H9 (cell line): Measurements from ENCODE around the gene NPR1. TPM values are rescaled to one million over a fixed set of nuclear protein-coding genes. Genes with fewer than 3 reads are reported as not detected.

Source experiments
- DNase-seq: peaks from one replicate; pipeline ENCODE4 v3.0.0-alpha.2; 2017
- H2AFZ ChIP-seq: one replicate; pipeline ENCODE4 v1.6.1; 2013; ENCODE audit warnings: mild to moderate bottlenecking, low read length, control low read depth, moderate library complexity
- H2AK5ac ChIP-seq: 2 replicates; pipeline ENCODE4 v1.6.1; 2013; ENCODE audit warnings: low read length, control low read depth, mixed read lengths; ENCODE audit not compliant: insufficient read length
- H2BK120ac ChIP-seq: one replicate; pipeline ENCODE4 v1.6.1; 2013; ENCODE audit warnings: low read depth, mild to moderate bottlenecking, low read length, control low read depth, inconsistent platforms; ENCODE audit not compliant: poor library complexity, severe bottlenecking
- H2BK12ac ChIP-seq: 2 replicates; pipeline ENCODE4 v1.6.1; 2013; ENCODE audit warnings: low read length, control low read depth, mixed read lengths, low read depth; ENCODE audit not compliant: insufficient read length
- H2BK15ac ChIP-seq: 2 replicates; pipeline ENCODE4 v1.6.1; 2013; ENCODE audit warnings: low read depth, low read length, control low read depth
- H2BK20ac ChIP-seq: one replicate; pipeline ENCODE4 v1.6.1; 2013; ENCODE audit warnings: low read depth, mild to moderate bottlenecking, low read length, control low read depth, inconsistent platforms; ENCODE audit not compliant: poor library complexity, severe bottlenecking
- H2BK5ac ChIP-seq: 2 replicates; pipeline ENCODE4 v1.6.1; 2013; ENCODE audit warnings: low read length, control low read depth, mixed read lengths; ENCODE audit not compliant: insufficient read length
- H3K14ac ChIP-seq: 2 replicates; pipeline ENCODE4 v1.6.1; 2013; ENCODE audit warnings: low read length, control low read depth; ENCODE audit not compliant: insufficient read depth
- H3K18ac ChIP-seq: 2 replicates; pipeline ENCODE4 v1.6.1; 2013; ENCODE audit warnings: low read depth, mild to moderate bottlenecking, mixed read lengths, low read length, control low read depth; ENCODE audit not compliant: insufficient read length
- H3K23ac ChIP-seq: 2 replicates; pipeline ENCODE4 v1.6.1; 2013; ENCODE audit warnings: low read length, control low read depth, mixed read lengths, low read depth; ENCODE audit not compliant: insufficient read length
- H3K23me2 ChIP-seq: 2 replicates; pipeline ENCODE4 v1.6.1; 2013; ENCODE audit warnings: low read depth, mild to moderate bottlenecking, mixed read lengths, low read length, control low read depth; ENCODE audit not compliant: insufficient read length, poor library complexity, severe bottlenecking
- H3K27ac ChIP-seq: 2 replicates; pipeline ENCODE4 v1.5.1; 2013; ENCODE audit warnings: low read length, control low read depth, mixed read lengths, low read depth; ENCODE audit not compliant: insufficient read length
- H3K27me3 ChIP-seq: 2 replicates; pipeline ENCODE4 v1.6.1; 2013; ENCODE audit warnings: low read length, control low read depth, inconsistent platforms; ENCODE audit not compliant: insufficient read depth
- H3K4ac ChIP-seq: 2 replicates; pipeline ENCODE4 v1.6.1; 2013; ENCODE audit warnings: low read depth, mild to moderate bottlenecking, control low read depth, inconsistent platforms, low read length, moderate library complexity
- H3K4me1 ChIP-seq: 2 replicates; pipeline ENCODE4 v1.6.1; 2013; ENCODE audit warnings: low read length, control low read depth, inconsistent platforms; ENCODE audit not compliant: insufficient read depth
- H3K4me2 ChIP-seq: 2 replicates; pipeline ENCODE4 v1.6.1; 2013; ENCODE audit warnings: low read length, control low read depth, mixed read lengths; ENCODE audit not compliant: insufficient read length, insufficient read depth
- H3K56ac ChIP-seq: 2 replicates; pipeline ENCODE4 v1.6.1; 2013; ENCODE audit warnings: low read depth, mild to moderate bottlenecking, mixed read lengths, low read length, control low read depth; ENCODE audit not compliant: insufficient read length
- H3K79me1 ChIP-seq: 2 replicates; pipeline ENCODE4 v1.6.1; 2013; ENCODE audit warnings: low read depth, mild to moderate bottlenecking, moderate library complexity, low read length, control low read depth, inconsistent platforms; ENCODE audit not compliant: insufficient read depth, poor library complexity, severe bottlenecking
- H3K79me2 ChIP-seq: 2 replicates; pipeline ENCODE4 v1.6.1; 2013; ENCODE audit warnings: low read length, control low read depth, inconsistent platforms; ENCODE audit not compliant: insufficient read depth
- H3K9ac ChIP-seq: 2 replicates; pipeline ENCODE4 v1.6.1; 2013; ENCODE audit warnings: low read length, control low read depth, mixed read lengths; ENCODE audit not compliant: insufficient read length; ENCODE audit errors: extremely low read depth
- H3K9me3 ChIP-seq: one replicate; pipeline ENCODE4 v1.6.1; 2013; ENCODE audit warnings: low read depth, low read length, inconsistent platforms; ENCODE audit not compliant: control insufficient read depth
- H3T11ph ChIP-seq: one replicate; pipeline ENCODE4 v1.6.1; 2013; ENCODE audit warnings: mild to moderate bottlenecking, low read length, control low read depth, inconsistent platforms
- H4K20me1 ChIP-seq: one replicate; pipeline ENCODE4 v1.6.1; 2013; ENCODE audit not compliant: control insufficient read depth, insufficient read length, insufficient read depth
- H4K5ac ChIP-seq: 2 replicates; pipeline ENCODE4 v1.6.1; 2013; ENCODE audit warnings: low read depth, mild to moderate bottlenecking, mixed read lengths, low read length, control low read depth; ENCODE audit not compliant: insufficient read length
- H4K8ac ChIP-seq: replicated peaks from 2 replicates; pipeline ENCODE4 v1.6.1; 2013; ENCODE audit warnings: low read length, control low read depth, mixed read lengths, low read depth; ENCODE audit not compliant: insufficient read length
- H4K91ac ChIP-seq: 2 replicates; pipeline ENCODE4 v1.6.1; 2013; ENCODE audit warnings: low read depth, mild to moderate bottlenecking, moderate library complexity, mixed read lengths, low read length, control low read depth; ENCODE audit not compliant: insufficient read length
- H3K27ac Mint-ChIP-seq, 3 experiments: 2 replicates in 2 of 3; 3 replicates in 1 of 3; pipeline ENCODE4 v1.8.0; 2020 to 2021; ENCODE audit warnings: mixed read lengths in 3 of 3, mild to moderate bottlenecking in 1 of 3, moderate library complexity in 1 of 3
- H3K27me3 Mint-ChIP-seq: 2 replicates; pipeline ENCODE4 v1.8.0; 2021; ENCODE audit warnings: low read depth, mild to moderate bottlenecking, moderate library complexity, mixed read lengths
- H3K36me3 Mint-ChIP-seq, 3 experiments: 2 replicates in 2 of 3; 3 replicates in 1 of 3; pipeline ENCODE4 v1.8.0; 2020 to 2021; ENCODE audit warnings: low read depth in 3 of 3, mixed read lengths in 3 of 3; ENCODE audit not compliant: insufficient read depth in 1 of 3
- H3K4me1 Mint-ChIP-seq, 2 experiments: 2 replicates each; pipeline ENCODE4 v1.8.0; 2020; ENCODE audit warnings: mixed read lengths in 2 of 2
- H3K4me3 Mint-ChIP-seq, 2 experiments: 2 replicates in 1 of 2; 3 replicates in 1 of 2; pipeline ENCODE4 v1.8.0; 2020 to 2021; ENCODE audit warnings: mild to moderate bottlenecking in 2 of 2, mixed read lengths in 2 of 2, moderate library complexity in 1 of 2
- H3K9me3 Mint-ChIP-seq, 2 experiments: 2 replicates in 1 of 2; 3 replicates in 1 of 2; pipeline ENCODE4 v1.8.0; 2020; ENCODE audit warnings: mild to moderate bottlenecking in 2 of 2, mixed read lengths in 2 of 2, moderate library complexity in 1 of 2
- WGBS: extraction: QIAGEN DNeasy Blood & Tissue Kit; methylation state at CpG from one replicate; pipeline ENCODE4 v1.1.7; 2013; ENCODE audit warnings: missing lambda C conversion rate, low lambda C conversion rate, mixed read lengths; ENCODE audit not compliant: insufficient read length; ENCODE audit errors: extremely low coverage; 5-methylcytosine and 5-hydroxymethylcytosine counted together
- total RNA-seq: library from RNA; stranded (reverse); gene quantifications from 2 replicates; pipeline ENCODE4 v1.2.1, GENCODE V29; 2021
- TF ChIP-seq, protein P1 (sequence below): fragments of 200-600 bp; sonication (generic); conservative IDR thresholded peaks from 3 replicates; pipeline ENCODE4 v1.8.0; 2021; ENCODE audit warnings: antibody characterized with exemption, mild to moderate bottlenecking

Gene NPR1
- total RNA-seq, 1 experiment from 2014 or later: 8.6 TPM

- WGBS: no CpG with 5 or more reads among the region's 1 CpG
- Histone ChIP-seq H3K18ac (no peak overlapping the region), H3K23ac (no peak overlapping the region), H4K5ac (no peak overlapping the region), H3K79me1 (no peaks in the 10 kb centered on the region), H2BK120ac (no peak overlapping the region), H4K91ac (no peak overlapping the region), H3K27me3 (no peaks in the 10 kb centered on the region), H3K9ac (no peak overlapping the region), H3K23me2 (peaks cover 19% of the 10 kb centered on the region), H2BK15ac (no peak overlapping the region), H3T11ph (no peak overlapping the region), H3K14ac (no peak overlapping the region; the same call in 1 of the 2 replicates), H3K27ac (no peak overlapping the region), H3K9me3 (no peaks in the 10 kb centered on the region), H2BK20ac (no peak overlapping the region), H2BK5ac (no peak overlapping the region), H3K4ac (no peak overlapping the region), H2AFZ (no peak overlapping the region), H4K8ac (no peak overlapping the region), H4K20me1 (no peaks in the 10 kb centered on the region), H3K4me1 (no peaks in the 10 kb centered on the region), H3K79me2 (peaks cover 3% of the 10 kb centered on the region; the same call in 1 of the 2 replicates), H3K56ac (no peak overlapping the region), H2AK5ac (no peak overlapping the region), H3K4me2 (no peak overlapping the region), H2BK12ac (no peak overlapping the region)
- Mint-ChIP-seq H3K27me3 (0 out of 2 replicates have a peak, but pooled peaks cover 2% of the 10 kb centered on the region), H3K36me3 (peaks cover 8 to 21% (median 16%) of the 10 kb centered on the region in 3 experiments), H3K9me3 (peaks cover 0 to 3% of the 10 kb centered on the region in 2 experiments; a peak in 2 of 5 replicates), H3K4me1 (peaks cover 40 to 44% of the 10 kb centered on the region in 2 experiments), H3K27ac (no peak overlapping the region), H3K4me3 (no peak overlapping the region)
- TF ChIP-seq, protein P1, sequence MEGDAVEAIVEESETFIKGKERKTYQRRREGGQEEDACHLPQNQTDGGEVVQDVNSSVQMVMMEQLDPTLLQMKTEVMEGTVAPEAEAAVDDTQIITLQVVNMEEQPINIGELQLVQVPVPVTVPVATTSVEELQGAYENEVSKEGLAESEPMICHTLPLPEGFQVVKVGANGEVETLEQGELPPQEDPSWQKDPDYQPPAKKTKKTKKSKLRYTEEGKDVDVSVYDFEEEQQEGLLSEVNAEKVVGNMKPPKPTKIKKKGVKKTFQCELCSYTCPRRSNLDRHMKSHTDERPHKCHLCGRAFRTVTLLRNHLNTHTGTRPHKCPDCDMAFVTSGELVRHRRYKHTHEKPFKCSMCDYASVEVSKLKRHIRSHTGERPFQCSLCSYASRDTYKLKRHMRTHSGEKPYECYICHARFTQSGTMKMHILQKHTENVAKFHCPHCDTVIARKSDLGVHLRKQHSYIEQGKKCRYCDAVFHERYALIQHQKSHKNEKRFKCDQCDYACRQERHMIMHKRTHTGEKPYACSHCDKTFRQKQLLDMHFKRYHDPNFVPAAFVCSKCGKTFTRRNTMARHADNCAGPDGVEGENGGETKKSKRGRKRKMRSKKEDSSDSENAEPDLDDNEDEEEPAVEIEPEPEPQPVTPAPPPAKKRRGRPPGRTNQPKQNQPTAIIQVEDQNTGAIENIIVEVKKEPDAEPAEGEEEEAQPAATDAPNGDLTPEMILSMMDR: no peak
- DNase-seq: no peak
These were observed 48.5 kb upstream of the NPR1 start for GRCh38 chr1:153629971-153630370.
